ENCODE measurements around the gene DYRK2. TPM values are rescaled to one million over a fixed set of nuclear protein-coding genes. Genes with fewer than 3 reads are reported as not detected.
A peak's percentile ranks its signal among the peaks of the same experiment; 100 is the strongest.

Gene DYRK2
- total RNA-seq, 1 donor from 2014 or later, result 50.7 TPM

GRCh38 chr12:67704071-67704470, 55.5 kb downstream of the DYRK2 start:
- peaks cover 2% of the 10 kb centered on the region for H3K9me3 ChIP-seq (ENCODE audit: insufficient read depth, low read depth, low read length)
- H3K79me2 ChIP-seq (ENCODE audit: insufficient read depth, low read length), result no peaks in the 10 kb centered on the region
- DNase-seq (ENCODE audit: low read depth) (no peak), FAIRE-seq (no peak)
- no peaks in the 10 kb centered on the region for H3K9me3 Mint-ChIP-seq (ENCODE audit: unreplicated experiment)
- H3K27ac Mint-ChIP-seq (ENCODE audit: unreplicated experiment), result no peak overlapping the region
- no peak overlapping the region for H3K9ac ChIP-seq (ENCODE audit: low read length)
- H3K36me3 Mint-ChIP-seq (ENCODE audit: low read depth, unreplicated experiment), result no peaks in the 10 kb centered on the region
- H3K36me3 ChIP-seq (ENCODE audit: insufficient read depth, low read length), result no peaks in the 10 kb centered on the region
- H2AFZ ChIP-seq (ENCODE audit: low read depth, low read length), result no peak overlapping the region
- H3K4me2 ChIP-seq (ENCODE audit: low read length), result no peak overlapping the region
- no peak overlapping the region for H3K4me3 Mint-ChIP-seq (ENCODE audit: unreplicated experiment)
- no peak for TF ChIP-seq EZH2 (IDR thresholded peaks at IDR 0.05; ENCODE audit: insufficient read depth, low read length)
- no peak for TF ChIP-seq CTCF (IDR thresholded peaks at IDR 0.05; ENCODE audit: insufficient read depth, low read depth, low read length)
- peaks cover 17% of the 10 kb centered on the region for H3K4me1 Mint-ChIP-seq (ENCODE audit: low read depth, unreplicated experiment)
- H3K27me3 Mint-ChIP-seq (ENCODE audit: low read depth, unreplicated experiment), result no peaks in the 10 kb centered on the region
- no peak overlapping the region for H3K4me3 ChIP-seq (ENCODE audit: insufficient read depth, low read depth, low read length)
- H3K27ac ChIP-seq (ENCODE audit: low read depth, low read length), result no peak overlapping the region
- H4K20me1 ChIP-seq (ENCODE audit: insufficient read depth, low read length), result no peaks in the 10 kb centered on the region
- H3K27me3 ChIP-seq (ENCODE audit: insufficient read depth, low read length), result no peaks in the 10 kb centered on the region
- peaks cover 16% of the 10 kb centered on the region for H3K4me1 ChIP-seq (ENCODE audit: insufficient read depth, low read length)

GRCh38 chr12:67705394-67706370, 57.1 kb downstream of the DYRK2 start:
- no peak for TF ChIP-seq EZH2 (IDR thresholded peaks at IDR 0.05; ENCODE audit: insufficient read depth, low read length)
- TF ChIP-seq CTCF (IDR thresholded peaks at IDR 0.05; ENCODE audit: insufficient read depth, low read depth, low read length), result no peak
- H3K27ac Mint-ChIP-seq (ENCODE audit: unreplicated experiment), result peak overlapping the region; percentile 54
- no peak overlapping the region for H3K9ac ChIP-seq (ENCODE audit: low read length)
- peak; percentile 84 for DNase-seq (ENCODE audit: low read depth)
- no peaks in the 10 kb centered on the region for H3K36me3 Mint-ChIP-seq (ENCODE audit: low read depth, unreplicated experiment)
- no peaks in the 10 kb centered on the region for H3K36me3 ChIP-seq (ENCODE audit: insufficient read depth, low read length)
- H3K79me2 ChIP-seq (ENCODE audit: insufficient read depth, low read length), result no peaks in the 10 kb centered on the region
- H3K9me3 ChIP-seq (ENCODE audit: insufficient read depth, low read depth, low read length), result peaks cover 2% of the 10 kb centered on the region
- H3K4me3 Mint-ChIP-seq (ENCODE audit: unreplicated experiment), result no peak overlapping the region
- H3K9me3 Mint-ChIP-seq (ENCODE audit: unreplicated experiment), result no peaks in the 10 kb centered on the region
- no peaks in the 10 kb centered on the region for H4K20me1 ChIP-seq (ENCODE audit: insufficient read depth, low read length)
- H3K4me1 ChIP-seq (ENCODE audit: insufficient read depth, low read length), result peaks cover 22% of the 10 kb centered on the region
- FAIRE-seq, result no peak
- peaks cover 22% of the 10 kb centered on the region for H3K4me1 Mint-ChIP-seq (ENCODE audit: low read depth, unreplicated experiment)
- peak overlapping the region; percentile 12 for H3K4me3 ChIP-seq (ENCODE audit: insufficient read depth, low read depth, low read length)
- H2AFZ ChIP-seq (ENCODE audit: low read depth, low read length), result no peak overlapping the region
- no peaks in the 10 kb centered on the region for H3K27me3 Mint-ChIP-seq (ENCODE audit: low read depth, unreplicated experiment)
- no peaks in the 10 kb centered on the region for H3K27me3 ChIP-seq (ENCODE audit: insufficient read depth, low read length)
- H3K4me2 ChIP-seq (ENCODE audit: low read length), result peak overlapping the region; percentile 69
- peak overlapping the region; percentile 22 for H3K27ac ChIP-seq (ENCODE audit: low read depth, low read length)
